Stimulated activated CD8-positive, alpha-beta memory T cell treated with anti-CD3 and anti-CD28 coated beads, Interleukin-15, amount 100 ng/mL, for 24 hours (primary cell): ENCODE data around the gene PARVB.
A peak's percentile ranks its signal among the peaks of the same experiment; 100 is the strongest.

Source experiments
- DNase-seq: peaks from one replicate; pipeline ENCODE4 v3.0.0-alpha.2; 2020; ENCODE audit warnings: low read depth

Gene PARVB

DNA sequence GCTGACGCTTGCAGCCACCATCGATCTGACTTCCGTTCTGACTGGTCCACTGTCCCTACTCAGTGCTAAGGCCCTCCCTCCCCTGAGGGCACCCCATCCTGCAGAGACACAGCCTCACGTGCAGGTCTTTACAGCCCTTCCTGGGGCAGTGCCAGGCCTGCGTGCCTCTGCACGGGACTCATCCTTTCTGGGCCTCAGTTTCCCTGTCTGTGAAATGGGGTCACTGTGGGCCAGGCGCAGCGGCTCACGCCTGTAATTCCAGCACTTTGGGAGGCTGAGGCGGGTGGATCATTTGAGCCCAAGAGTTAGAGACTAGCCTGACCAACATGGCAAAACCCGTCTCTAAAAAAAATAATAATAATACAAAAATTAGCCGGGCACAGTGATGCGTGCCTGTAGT, 138.9 kb downstream of the PARVB start:
- no peak for DNase-seq

DNA sequence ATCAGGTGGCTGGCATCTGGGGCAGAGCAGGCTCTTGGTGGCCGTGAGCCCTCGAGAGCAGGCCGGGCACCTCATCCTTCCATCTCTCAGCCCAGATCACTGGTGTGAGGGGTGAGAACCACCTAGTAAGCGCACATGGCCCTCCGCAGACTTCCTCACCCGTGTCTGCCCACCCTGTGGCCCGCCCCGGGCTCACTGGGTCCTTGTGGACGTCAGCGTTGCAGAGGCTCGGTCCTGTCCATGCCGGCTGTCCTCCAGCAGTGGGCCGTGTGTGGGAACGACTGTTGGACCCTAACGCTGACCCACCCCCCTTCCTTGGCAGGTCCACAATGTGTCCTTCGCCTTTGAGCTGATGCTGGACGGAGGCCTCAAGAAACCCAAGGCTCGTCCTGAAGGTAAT, 139.4 kb downstream of the PARVB start:
- DNase-seq, result no peak

DNA sequence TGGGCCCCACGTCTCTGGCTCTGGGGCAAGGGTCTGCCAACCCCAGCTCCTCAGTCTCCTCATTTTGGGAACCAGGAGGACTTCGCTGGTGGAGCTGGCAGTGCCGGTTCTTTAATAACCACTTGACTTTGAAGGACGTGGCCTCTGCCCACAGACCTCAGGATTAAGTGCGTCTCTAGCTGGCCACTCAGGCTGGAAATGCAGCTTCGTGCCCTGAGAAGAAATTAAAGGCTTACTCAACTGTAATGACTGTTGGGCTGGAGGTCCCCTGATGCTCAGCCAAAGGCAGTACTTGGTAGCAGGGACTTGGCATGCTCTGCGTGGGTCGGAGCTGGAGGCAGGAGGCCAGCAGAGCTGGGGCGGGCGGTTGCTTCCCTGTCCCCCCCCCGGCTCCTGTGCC, 139.9 kb downstream of the PARVB start:
- DNase-seq, result no peak

DNA sequence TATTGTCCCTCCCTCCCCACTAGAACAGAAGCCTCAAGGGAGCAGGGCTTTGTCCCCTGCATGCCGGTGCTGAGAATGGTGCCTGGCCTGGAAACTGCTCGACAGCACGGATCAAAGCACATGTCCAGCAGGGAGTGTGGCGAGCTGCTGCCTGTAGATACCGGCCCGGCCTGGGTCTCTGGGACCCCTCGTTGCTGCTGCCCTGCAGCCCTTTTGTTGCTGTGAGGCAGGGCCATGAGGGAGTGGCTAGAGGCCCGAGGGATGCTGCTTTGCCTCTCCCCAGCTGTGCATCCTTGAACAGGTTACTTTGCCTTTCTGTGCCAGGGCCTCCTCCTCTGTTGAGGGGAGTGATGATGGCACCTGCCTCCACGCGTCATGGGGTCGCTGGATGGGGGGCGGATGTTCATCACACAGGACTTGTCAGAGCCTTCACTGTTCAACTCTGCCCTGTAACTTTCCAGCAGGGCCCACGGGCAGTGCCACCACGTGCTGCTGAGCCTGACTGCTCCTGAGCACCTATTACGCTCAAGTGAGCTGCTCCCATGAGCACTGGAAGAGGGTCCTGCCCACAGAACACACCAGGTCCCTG, 141.3 kb downstream of the PARVB start:
- no peak for DNase-seq

DNA sequence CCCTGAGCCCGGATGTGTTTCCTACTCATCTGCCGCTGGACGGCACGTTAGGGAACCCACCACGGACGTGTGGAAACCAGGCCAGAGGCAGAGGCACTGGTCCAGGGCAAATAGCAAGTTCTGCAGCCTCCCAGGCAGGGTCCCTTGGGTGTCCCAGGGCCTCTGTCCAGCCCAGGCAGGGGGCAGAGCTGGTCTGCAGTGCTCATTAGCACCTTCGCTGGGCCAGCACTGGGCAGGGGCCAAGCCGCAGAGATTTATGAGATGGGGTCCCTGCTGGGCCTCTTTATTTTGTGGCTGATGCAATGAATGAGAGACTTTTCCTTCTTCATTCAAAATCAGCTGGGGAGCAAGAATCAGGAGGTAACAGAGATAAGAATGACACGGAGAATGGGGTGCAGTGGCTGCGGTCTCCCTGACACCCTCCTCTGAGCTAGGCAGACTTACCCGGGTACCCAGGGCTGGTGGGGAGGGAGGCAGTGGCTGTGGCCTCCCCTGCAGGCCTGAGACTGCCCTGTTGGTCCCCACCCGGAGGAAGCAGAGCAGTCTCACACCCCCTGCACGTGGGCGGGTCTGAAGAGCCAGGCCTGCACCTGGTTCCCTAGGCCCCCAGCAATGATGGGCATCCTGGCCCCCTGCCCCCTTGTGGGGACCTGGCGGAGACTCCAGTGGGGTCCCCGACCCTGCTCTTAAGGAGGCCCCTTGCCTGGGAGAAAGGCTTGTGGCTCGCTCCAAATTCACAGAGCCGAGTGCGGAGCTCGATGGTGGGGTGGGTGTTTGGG, 142.6 kb downstream of the PARVB start:
- no peak for DNase-seq

DNA sequence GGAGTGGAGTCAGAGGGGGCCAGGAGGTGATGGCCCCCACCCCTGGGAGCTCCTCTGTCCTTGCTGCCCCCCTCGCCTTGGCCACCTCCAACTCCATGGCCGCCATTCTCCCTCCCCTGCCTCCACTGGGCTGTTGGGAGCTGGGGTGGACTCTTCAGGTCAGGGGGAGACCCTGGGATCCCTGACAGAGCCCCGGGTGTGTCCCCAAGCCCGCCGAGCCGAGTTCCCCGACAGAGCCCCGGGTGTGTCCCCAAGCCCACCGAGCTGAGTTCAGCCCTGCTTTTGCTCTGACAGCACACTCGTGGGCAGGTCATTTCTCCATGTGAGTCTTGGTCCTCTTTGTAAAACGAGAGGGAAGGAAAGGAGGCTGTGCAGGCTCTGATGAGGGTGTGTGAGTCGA, 143.4 kb downstream of the PARVB start:
- no peak for DNase-seq

DNA sequence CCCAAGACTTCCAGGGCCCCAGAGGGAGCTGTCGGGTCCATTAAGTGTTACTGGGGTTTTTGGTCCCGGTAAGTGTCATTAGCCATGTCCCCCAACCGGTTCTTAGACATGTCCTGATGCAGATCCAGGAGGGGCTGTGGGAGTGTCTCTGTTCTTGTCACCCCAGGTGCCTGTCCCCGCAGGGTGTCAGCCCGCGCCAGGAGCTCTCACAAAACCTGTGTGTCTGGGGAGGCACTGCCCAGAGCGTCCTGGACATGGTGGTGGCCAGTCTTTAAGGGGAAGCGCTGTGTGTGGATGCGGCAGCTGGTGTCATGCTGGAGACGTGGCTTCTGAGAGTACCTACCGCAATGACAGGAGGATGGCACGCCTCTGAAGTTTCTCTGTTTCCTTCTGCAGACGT, 144.1 kb downstream of the PARVB start:
- DNase-seq, result no peak

DNA sequence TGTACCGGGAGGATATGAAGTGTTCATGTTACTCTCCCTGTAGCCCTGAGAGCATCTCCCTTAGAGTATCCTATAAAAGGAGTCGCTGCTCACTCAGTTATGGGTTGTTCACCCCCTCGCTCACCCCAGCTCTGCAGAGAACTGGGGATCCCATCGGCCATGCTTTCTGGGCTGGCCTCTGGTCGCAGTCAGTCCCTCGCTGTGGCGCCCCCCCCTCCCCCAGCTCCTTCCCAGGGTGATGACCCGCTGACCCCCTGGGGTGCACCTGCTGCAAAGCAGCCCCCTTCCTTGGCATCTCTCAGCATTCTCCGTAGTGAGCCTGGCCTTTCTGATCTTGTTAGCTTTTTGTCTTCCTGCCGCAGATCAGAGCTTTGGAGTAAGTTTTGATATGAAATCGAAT, 146.4 kb downstream of the PARVB start:
- no peak for DNase-seq

DNA sequence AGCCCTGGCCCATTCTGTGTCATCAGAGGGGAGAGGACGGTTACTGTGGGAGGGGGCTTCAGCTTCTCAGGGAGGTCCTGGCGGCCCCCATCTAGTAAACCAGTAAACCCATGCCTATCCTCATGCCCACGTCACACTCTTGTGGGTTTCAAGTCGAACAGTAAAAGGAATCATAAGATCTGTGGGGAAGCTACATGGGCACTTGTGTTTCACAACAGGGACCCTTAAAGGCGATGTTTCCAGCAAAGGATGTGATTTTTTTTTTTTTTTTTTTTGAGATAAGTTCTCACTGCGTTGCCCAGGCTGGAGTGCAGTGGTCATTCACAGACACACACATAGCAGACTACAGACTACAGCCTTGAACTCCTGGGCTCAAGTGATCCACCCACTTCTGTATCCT, 147.5 kb downstream of the PARVB start:
- no peak for DNase-seq

DNA sequence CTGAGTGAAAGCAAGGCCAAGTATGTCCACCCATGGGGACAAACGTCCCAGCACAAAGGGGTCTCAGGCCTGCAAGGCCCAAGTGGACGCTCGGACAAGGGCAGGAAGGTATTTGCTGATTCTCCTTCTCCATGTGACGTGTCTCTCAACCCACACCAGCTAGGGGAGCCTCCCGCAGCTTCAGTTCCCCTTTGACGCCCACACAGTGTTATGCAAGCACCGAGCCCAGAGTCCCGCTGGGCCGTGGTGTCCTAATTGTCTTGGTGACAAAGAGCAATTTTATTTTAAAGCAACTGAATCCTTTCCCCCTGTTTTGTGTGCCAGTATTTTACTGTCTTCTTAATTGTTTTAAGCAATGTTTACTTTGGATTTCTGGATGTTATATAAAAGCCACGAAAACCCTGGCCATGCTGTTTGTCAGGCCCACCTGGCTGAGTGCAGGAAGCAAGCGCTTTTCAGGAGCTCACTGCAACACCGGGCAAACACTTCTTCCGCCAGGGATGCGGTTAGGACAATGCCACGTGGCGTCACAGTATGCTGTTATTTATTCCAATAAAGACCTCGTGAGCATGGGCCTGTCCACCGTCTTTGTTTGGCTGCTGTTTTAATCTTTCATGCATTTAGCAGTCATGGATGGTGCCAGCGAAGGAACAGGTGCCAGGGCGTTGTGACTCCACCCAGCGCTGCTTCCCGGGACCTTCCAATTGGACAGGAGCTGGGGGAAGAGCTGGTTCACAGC, 148.4 kb downstream of the PARVB start:
- DNase-seq, result no peak

DNA sequence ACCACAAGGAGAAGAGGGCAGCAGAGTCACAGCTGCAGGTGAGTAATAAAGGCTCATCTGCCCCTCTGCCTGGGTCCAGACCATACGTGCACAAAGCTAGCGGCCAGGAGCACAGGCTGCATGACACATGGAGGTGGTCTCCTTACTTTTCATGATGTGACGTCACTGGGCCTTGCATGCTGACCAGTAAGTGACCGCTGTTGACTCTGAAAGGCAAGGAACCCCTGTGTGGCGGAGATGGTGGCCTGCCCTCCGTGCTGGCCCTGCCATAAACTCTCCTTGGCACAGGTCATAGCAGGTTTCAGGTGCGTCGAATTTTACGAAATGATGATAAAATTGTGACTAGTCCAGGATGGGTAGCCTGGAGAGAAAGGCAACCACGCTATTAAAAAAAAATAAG, 149.1 kb downstream of the PARVB start:
- no peak for DNase-seq

DNA sequence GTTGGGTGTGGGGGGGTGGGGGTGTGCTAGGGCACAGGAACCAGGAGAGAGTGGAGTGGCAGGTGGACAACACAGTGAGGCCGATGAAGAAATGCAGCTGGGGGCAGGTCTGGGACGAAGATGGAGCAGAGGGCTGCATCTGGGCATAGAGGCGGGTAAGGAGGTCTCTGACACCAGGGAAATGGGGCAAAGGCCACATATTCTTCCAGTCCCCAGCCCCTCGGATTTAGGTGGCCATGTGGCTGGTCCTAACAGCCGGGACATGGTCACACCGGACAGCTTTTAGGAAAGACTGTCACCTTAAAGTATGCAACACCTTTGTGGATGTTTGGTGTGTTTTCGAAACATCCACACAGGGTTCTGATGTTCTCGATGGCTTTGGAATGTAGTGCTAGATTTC, 151.6 kb downstream of the PARVB start:
- DNase-seq, result no peak

DNA sequence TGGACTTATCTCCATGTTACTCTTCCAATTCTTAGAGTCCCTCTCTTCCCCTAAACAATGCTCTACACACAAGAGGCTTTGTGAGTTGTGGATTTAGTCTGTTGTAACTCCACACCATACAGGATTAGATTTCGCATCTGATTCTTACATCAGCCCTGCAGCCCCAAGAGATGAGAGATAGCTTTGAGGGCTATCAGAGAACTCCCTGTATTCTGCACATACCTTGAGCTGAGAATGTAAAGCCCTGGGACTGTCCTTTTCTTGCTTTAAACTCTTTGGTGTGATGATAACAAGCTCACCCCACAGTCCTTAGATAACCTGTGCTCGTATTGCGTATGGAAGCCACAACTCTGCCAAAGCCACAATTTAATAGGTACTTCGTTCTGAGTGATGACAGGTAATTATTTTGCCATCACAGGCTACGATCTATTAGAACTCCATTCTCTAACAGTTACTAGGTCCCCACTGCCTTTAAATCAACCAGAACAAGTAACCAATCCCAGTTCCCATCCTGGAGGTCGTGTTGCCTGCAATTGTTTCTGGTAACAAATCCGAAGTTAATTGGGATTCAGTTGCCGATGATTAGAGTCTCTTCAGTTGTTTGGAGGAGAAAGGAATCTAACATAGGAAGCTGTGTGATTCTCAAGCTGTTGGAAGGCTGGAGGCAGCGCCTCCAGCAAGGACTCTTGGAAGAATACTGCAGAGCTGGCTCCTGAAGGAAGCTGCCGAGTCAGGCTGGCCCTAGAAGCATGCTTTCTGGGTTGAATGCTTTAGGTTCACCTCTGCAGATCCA, 155.3 kb downstream of the PARVB start:
- DNase-seq, result no peak

DNA sequence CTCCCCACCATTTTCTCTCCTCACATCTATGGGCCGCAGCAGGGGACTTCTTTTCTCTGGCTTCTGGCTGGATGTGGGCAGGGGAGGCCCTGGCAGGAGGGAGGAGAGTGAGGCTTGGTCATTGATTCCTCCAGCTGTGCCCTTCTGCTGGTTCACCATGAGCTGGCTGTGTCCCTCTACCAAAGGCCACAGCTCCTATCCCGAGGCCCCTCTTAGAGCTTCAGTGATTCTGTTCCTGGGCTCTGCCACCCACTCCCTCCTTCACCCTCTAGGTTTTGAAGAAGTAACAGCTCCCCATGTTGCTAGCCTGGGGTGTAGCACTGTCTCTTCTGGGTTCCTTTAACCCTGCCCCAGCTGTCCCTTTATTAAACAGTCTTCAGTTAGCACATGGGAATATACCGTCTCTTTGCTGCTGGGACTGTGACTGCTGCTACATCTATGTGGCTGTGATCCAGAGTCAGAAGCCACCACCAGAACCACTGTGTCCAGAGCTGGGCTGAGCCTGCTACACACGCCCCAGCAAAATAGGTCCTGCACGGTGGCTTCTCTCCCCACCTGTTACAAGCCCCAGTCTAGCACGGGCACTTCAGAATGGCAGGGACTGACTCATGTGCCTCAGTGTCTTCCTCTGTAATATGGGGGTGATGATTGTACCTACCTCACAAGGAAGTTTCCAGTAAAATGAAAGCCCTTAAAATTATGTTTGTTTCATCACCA, 156.0 kb downstream of the PARVB start:
- DNase-seq, result no peak

DNA sequence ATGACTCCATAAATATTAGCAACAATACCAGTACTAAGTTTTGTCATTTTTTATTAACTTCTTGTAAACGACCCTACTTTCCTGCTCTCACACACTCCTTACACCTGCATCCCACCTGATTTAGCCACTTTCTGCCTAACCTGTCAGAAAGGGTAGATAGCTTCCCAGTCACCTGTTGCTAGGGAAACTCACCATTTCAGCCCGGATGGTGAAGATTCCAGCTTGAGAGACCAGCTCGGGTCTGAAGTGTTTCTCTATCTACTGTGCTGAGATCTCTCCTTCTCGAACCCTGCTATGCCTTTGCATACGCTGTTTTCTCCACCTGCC, 156.6 kb downstream of the PARVB start, which contains the start of gene PARVG:
TSS of gene PARVG (plus strand) at position 220 of the 327 bp plus-strand sequence. CDS start 2,405 bp downstream, outside the sequence.
- DNase-seq, result no peak

DNA sequence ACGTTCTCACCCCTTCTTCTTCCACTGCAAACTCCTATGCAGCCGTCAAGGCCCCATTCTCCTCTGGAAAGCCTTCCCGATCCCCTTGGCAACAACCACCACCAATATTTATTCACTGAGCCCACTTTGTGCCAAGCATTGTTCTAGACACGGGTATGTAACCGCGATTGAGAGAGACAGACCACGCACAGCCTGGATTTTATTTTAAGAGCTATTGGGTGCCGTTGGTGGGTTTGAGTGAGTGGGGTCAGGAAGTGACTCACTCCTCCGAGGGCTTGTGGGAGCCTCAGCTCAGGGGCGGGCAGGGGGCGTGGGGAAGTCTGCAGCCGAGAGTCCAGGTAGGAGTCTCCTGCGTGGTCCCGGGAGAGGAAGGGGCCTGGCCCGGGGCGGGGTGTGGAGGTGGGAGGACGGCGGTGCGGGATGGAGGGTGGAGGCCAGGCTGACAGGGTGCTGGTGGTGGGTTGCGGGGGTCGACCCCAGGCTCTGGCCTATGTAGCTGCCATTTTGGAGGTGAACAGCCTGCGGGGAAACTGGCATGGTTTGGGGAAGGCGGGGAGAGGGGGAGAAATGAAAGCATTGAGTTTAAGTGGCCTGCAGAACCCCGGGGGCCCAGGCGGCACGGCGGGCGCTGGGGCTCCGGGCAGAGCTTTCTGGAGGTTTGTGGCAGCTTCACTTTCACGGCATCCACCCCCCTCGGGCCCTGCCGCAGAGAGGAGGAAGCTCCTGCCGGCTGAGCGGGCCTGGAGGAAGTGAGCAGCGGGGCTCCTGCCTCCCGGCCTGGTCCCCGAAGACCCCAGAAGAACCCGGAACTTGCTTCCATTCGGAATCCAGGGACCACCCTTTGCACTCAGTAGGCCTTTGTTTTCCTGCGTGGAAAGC, 157.2 kb downstream of the PARVB start:
- peak; percentile 27 for DNase-seq

DNA sequence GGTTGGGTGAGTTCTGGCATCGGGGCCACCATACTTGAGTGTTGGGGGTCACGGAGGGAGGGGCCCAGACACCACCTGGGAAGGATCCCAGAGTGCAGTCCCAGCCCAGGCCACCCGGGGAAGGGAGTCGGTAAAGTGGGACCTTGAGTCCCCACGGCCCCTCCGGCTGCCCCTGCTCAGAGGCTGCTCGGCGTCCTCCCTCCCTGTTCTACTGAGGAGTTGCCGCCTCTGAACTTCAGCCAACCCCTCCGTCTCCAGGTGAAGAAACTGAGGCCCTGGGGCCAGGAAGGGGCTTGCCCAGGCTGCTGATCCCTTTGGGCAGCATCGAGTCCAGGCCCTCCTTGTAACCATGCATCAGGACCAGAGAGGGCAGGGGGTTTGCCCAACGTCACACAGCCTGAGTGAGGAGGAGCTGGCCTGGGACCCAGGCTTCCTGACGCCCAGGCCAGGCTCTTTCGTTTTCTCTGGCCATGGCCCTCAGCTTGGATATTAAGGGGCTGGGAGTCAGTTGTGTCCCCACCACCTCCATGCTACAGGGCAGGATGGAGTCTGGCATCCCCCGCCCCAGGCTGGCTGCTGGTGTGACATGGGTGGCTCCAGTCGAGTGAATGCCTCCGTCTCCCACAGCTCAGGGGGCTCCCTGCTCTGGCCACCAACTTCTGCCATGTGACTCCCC, 157.9 kb downstream of the PARVB start:
- DNase-seq, result no peak

DNA sequence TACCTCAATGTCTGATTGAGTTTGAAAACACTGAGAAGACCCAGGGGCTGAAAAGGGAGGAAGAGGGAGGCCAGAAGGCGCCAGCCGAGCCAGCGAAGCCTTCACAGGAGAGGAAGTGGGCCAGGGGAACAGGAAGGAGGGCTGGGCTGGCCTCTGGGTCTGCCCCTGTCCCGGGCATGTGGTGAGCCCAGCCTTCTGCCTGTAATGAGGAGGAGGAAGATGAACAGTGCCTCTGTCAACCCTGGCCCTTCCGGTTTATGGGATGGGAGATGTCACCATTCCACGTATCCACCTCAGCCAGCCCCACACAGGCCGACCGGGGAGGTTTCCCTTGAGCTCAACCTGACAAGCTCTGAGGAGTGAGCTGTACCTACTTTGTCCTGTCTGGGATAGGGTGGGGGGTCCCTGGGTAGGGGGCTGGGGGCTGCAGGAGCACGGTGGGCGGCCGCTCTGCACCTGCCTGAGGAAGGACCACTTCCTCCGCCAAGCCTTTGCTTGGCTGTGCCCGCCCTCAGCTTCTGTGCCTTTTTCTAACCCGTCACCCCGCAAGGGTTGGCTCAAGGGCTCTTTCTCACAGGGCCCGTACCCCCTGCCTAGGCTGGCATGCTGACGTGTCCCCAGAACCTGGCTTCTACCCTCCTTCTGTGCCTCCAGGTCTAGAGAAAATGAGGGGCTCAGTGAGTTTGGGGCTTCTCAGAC, 158.6 kb downstream of the PARVB start:
- DNase-seq, result no peak

DNA sequence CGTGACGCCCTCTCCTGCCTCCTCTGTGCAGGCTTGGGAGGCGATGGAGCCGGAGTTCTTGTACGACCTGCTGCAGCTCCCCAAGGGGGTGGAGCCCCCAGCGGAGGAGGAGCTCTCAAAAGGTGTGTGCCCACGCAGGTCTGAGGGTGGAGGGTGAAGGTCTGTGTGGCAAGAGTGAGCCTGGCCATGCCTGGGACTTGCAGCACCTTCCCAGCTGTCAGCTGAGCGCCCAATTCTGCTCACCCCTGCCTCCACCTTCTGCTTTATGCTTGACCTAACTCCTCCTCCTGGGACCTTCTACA, 159.1 kb downstream of the PARVB start:
- no peak for DNase-seq

DNA sequence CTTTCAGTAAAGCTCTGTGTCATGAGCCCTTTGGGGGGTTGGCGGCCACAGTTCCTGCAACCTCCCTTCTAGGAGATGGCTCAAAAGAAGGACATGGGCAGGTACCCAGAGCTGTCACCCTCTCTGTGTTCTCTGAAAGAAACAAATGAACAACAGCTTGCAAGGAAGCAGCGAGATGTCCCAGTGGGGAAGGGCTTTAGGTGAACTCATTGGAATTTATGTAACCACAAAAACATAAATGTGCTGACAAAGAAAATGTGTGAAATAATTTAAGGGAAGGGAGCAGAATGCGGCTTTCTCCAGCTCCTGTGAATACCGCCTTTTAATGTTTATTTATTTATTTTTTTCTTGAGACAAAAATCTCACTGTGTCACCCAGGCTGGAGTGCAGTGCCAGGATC, 159.9 kb downstream of the PARVB start:
- DNase-seq, result no peak
